Peyer's patch (tissue), 4 donors: Measurements from ENCODE around the gene PSME2. TPM values are rescaled to one million over a fixed set of nuclear protein-coding genes. Genes with fewer than 3 reads are reported as not detected.
A peak's percentile ranks its signal among the peaks of the same experiment; 100 is the strongest.

Source experiments
- DNase-seq, 3 donors: peaks; one replicate each; pipeline ENCODE4 v3.0.0-alpha.2; 2017 to 2019
- H3K27ac ChIP-seq, 4 donors: fragments of 200-600 bp; sonication (generic); one replicate each; pipeline ENCODE4 v1.5.1; 2016 to 2019
- H3K27me3 ChIP-seq, 2 donors: fragments of 200-600 bp; sonication (generic); one replicate each; pipeline ENCODE4 v1.5.1; 2019
- H3K36me3 ChIP-seq, 3 donors: fragments of 200-600 bp; sonication (generic); one replicate each; pipeline ENCODE4 v1.5.1; 2016 to 2019
- H3K4me1 ChIP-seq, 4 donors: fragments of 200-600 bp; sonication (generic); one replicate each; pipeline ENCODE4 v1.5.1; 2016 to 2019
- H3K4me3 ChIP-seq, 4 donors: fragments of 200-600 bp; sonication (generic); 1 replicate in 3 of 4; 2 replicates in 1 of 4; pipeline ENCODE4 v1.5.1; 2016 to 2019; ENCODE audit warnings: mild to moderate bottlenecking in 1 of 4
- H3K9me3 ChIP-seq, 4 donors: fragments of 200-600 bp; sonication (generic); one replicate each; pipeline ENCODE4 v1.5.1; 2016 to 2019; ENCODE audit warnings: mild to moderate bottlenecking in 1 of 4
- CTCF ChIP-seq, 6 experiments: fragments of 450-650 bp in 4 of 6; fragments of 200-600 bp in 2 of 6; sonication (generic) in 1 of 6; IDR thresholded peaks; one replicate each; pipeline ENCODE4 v1.5.1; 2017 to 2019; ENCODE audit warnings: antibody characterized with exemption in 6 of 6, mild to moderate bottlenecking in 3 of 6, moderate library complexity in 1 of 6
- POLR2A ChIP-seq, 2 donors: fragments of 450-650 bp; IDR thresholded peaks; one replicate each; pipeline ENCODE4 v1.5.1; 2017; ENCODE audit warnings: antibody characterized with exemption in 2 of 2, mild to moderate bottlenecking in 2 of 2, moderate library complexity in 2 of 2
- total RNA-seq, 4 donors: library from RNA; depleted of rRNA; stranded (reverse); fragments of >200 nt; gene quantifications; one replicate each; pipeline ENCODE4 v1.1.0, GENCODE V29; 2016

PSME2 gene
- total RNA-seq: 100 to 1,000 TPM; 119 to 258 (median 162) TPM

GRCh38 chr14:24146453-24146977 lies at the start of gene PSME2:
Gene PSME2, minus strand, starts transcription at chr14:24146610. Its CDS starts 29 bp downstream, at chr14:24146581.
- Histone ChIP-seq H3K27ac (peak within 1 kb of the TSS; percentile 80 to 96 (median 94)), H3K4me3 (peak within 1 kb of the TSS; percentile 73 to 96 (median 78)), H3K36me3 (peaks cover 0 to 30% (median 1%) of the 10 kb centered on the region in 3 donors), H3K9me3 (no peaks in the 10 kb centered on the region), H3K4me1 (peaks cover 0 to 48% (median 16%) of the 10 kb centered on the region in 4 donors), H3K27me3 (no peaks in the 10 kb centered on the region)
- TF ChIP-seq CTCF (IDR thresholded peaks at IDR 0.05) (no peak), POLR2A (IDR thresholded peaks at IDR 0.05) (peak; percentile 36 to 73)
- peak; percentile 95 to 98 (median 97) for DNase-seq

GRCh38 chr14:24195186-24196070 lies 49.0 kb upstream of the PSME2 start, which contains the start of gene TM9SF1:
Gene TM9SF1, minus strand, starts transcription at chr14:24195441. Its CDS starts 422 bp downstream, at chr14:24195019.
- Histone ChIP-seq H3K27me3 (no peaks in the 10 kb centered on the region), H3K27ac (peak within 1 kb of the TSS; percentile 96 to 99 (median 96)), H3K9me3 (no peaks in the 10 kb centered on the region), H3K4me1 (peaks cover 2 to 38% (median 9%) of the 10 kb centered on the region in 4 donors), H3K36me3 (peaks cover 0 to 18% (median 0%) of the 10 kb centered on the region in 3 donors), H3K4me3 (peak within 1 kb of the TSS; percentile 79 to 98 (median 88))
- TF ChIP-seq POLR2A (IDR thresholded peaks at IDR 0.05) (peak; percentile 76 to 91), CTCF (IDR thresholded peaks at IDR 0.05) (no peak)
- DNase-seq: peak; percentile 87 to 95 (median 91)

GRCh38 chr14:24194873-24195185 lies 48.4 kb upstream of the PSME2 start:
- TF ChIP-seq POLR2A (IDR thresholded peaks at IDR 0.05) (no peak), CTCF (IDR thresholded peaks at IDR 0.05) (no peak)
- Histone ChIP-seq H3K4me3 (peak overlapping the region; percentile 79 to 98 (median 88)), H3K36me3 (peaks cover 0 to 18% (median 0%) of the 10 kb centered on the region in 3 donors), H3K4me1 (peaks cover 2 to 38% (median 9%) of the 10 kb centered on the region in 4 donors), H3K9me3 (no peaks in the 10 kb centered on the region), H3K27me3 (no peaks in the 10 kb centered on the region), H3K27ac (peak overlapping the region; percentile 96 to 99 (median 96))
- no peak for DNase-seq

GRCh38 chr14:24194186-24194872 lies 47.9 kb upstream of the PSME2 start:
- no peak for TF ChIP-seq CTCF (IDR thresholded peaks at IDR 0.05)
- no peak for TF ChIP-seq POLR2A (IDR thresholded peaks at IDR 0.05)
- Histone ChIP-seq H3K27ac (peak overlapping the region; percentile 96 to 99 (median 96)), H3K4me1 (peaks cover 2 to 38% (median 9%) of the 10 kb centered on the region in 4 donors), H3K27me3 (no peaks in the 10 kb centered on the region), H3K36me3 (peaks cover 0 to 18% (median 0%) of the 10 kb centered on the region in 3 donors), H3K9me3 (no peaks in the 10 kb centered on the region), H3K4me3 (peak overlapping the region; percentile 79 to 98 (median 88))
- DNase-seq: no peak

GRCh38 chr14:24192933-24193332 lies 46.5 kb upstream of the PSME2 start:
- peaks cover 0 to 18% (median 0%) of the 10 kb centered on the region in 3 donors for H3K36me3 ChIP-seq
- H3K9me3 ChIP-seq: no peaks in the 10 kb centered on the region
- peaks cover 2 to 38% (median 13%) of the 10 kb centered on the region in 4 donors for H3K4me1 ChIP-seq
- H3K4me3 ChIP-seq: no peak overlapping the region
- H3K27ac ChIP-seq: no peak overlapping the region
- no peak for TF ChIP-seq POLR2A (IDR thresholded peaks at IDR 0.05)
- no peaks in the 10 kb centered on the region for H3K27me3 ChIP-seq
- no peak for DNase-seq
